GM12873 (cell line): ENCODE data around the gene LMOD2.

Experiments
- CTCF ChIP-seq: IDR thresholded peaks from 2 replicates; pipeline ENCODE4 v1.5.1; 2012; ENCODE audit warnings: low read depth, mild to moderate bottlenecking, moderate library complexity, low read length, control low read depth; ENCODE audit not compliant: insufficient read depth; ENCODE audit errors: missing control alignments

LMOD2 gene

DNA sequence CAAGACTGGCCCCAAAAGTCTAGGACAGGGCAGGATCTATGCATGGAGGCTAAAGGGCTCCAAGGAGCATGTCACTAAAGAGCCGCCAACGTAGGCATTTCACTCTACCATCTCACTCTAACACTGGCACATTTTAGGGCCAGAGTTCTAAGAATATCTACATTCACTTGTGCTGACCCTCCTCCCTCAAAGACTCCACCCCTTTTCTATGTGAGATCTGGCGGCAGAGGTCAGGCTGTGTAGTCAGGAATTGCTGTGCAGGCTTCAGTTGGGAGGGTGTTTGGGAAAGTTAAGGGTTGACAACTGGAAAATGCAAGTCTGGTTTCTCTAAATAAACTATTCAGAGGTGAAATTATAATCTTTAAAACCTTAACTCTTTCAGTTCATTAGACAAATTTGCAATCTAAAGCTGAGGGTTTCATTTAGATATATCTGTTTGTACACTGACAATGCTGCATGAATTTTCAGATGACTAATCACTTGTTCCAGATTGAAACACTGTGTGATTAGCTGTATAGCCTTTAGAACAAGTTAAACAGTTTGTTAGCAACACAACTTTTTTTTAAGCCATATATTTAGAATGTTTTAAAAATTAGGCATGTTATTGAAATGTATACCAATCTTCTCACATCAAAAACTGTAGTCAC is 18.2 kb downstream of the LMOD2 start:
- no peak for TF ChIP-seq CTCF

- TF ChIP-seq CTCF = no peak
Observed at GRCh38 chr7:123674399-123675180, 18.9 kb downstream of the LMOD2 start.

GRCh38 chr7:123675181-123675473 is 19.5 kb downstream of the LMOD2 start:
- no peak for TF ChIP-seq CTCF

GRCh38 chr7:123677061-123677715 is 21.5 kb downstream of the LMOD2 start:
- no peak for TF ChIP-seq CTCF

GRCh38 chr7:123679614-123680013 is 23.9 kb downstream of the LMOD2 start:
- TF ChIP-seq CTCF = no peak

GRCh38 chr7:123680580-123680979 is 24.9 kb downstream of the LMOD2 start:
- no peak for TF ChIP-seq CTCF

DNA sequence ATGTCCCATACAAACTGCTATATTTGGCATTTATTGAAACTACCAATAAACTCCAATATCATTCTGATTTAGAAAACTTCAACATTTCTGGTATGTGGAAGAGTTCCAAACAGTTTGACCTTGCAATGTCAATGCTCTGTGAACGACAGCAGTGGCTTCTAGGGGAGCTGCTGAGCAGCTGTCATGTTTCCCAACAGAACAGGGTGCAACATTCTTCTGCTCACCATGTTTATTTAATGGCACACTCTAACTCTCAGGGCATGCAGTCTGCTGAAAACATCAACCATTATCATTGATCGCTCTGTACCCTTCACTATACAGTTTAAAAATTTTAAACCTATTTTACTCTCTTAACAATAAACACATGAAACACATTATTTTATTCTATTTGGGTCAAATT is 25.9 kb downstream of the LMOD2 start:
- TF ChIP-seq CTCF = no peak
